ENCODE results near the gene YKT6.

DNA sequence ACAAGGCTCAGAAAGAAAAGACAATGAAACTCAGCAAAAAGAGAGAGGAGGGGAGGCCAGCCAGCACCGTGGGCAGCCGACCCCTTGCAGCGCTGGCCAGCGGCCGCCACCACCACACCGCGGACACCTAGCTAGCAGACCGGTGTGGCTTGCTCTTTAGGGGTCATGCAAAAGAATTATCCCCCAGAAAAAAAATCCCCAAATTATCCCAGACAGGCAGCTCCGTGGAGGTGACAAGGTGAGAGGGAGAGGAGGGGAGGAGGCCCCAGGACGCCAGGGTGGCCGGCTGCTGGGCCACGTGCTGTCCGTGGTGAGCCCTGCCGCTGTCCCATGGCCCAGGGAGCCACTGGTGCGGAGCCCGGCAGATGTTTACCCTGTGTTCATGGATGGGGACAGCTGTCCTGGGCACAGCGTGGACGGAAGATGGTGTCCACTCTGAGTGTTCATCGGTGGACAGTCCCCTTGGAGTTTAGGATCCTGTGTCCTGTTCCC, 16.5 kb downstream of the YKT6 start:
- TF ChIP-seq, protein P1, sequence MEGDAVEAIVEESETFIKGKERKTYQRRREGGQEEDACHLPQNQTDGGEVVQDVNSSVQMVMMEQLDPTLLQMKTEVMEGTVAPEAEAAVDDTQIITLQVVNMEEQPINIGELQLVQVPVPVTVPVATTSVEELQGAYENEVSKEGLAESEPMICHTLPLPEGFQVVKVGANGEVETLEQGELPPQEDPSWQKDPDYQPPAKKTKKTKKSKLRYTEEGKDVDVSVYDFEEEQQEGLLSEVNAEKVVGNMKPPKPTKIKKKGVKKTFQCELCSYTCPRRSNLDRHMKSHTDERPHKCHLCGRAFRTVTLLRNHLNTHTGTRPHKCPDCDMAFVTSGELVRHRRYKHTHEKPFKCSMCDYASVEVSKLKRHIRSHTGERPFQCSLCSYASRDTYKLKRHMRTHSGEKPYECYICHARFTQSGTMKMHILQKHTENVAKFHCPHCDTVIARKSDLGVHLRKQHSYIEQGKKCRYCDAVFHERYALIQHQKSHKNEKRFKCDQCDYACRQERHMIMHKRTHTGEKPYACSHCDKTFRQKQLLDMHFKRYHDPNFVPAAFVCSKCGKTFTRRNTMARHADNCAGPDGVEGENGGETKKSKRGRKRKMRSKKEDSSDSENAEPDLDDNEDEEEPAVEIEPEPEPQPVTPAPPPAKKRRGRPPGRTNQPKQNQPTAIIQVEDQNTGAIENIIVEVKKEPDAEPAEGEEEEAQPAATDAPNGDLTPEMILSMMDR (conservative IDR thresholded peaks at IDR 0.05; ENCODE audit: low read depth in 2 of 2) = no peak
- TF ChIP-seq EZH2phosphoT487 (IDR thresholded peaks at IDR 0.05; ENCODE audit: unreplicated experiment) (no peak), POLR2AphosphoS5 (IDR thresholded peaks at IDR 0.05; ENCODE audit: low read depth) (no peak), CREB1 (CRISPR knock-in tag; IDR thresholded peaks at IDR 0.05; ENCODE audit: low read depth) (no peak)
